ENCODE data around the gene UGCG. TPM values are rescaled to one million over a fixed set of nuclear protein-coding genes. Genes with fewer than 3 reads are reported as not detected.
A peak's percentile ranks its signal among the peaks of the same experiment; 100 is the strongest.

Gene UGCG
- total RNA-seq, 4 donors from 2014 or later: 12.5 to 30.4 (median 21.2) TPM

GRCh38 chr9:111975709-111976108 lies 79.1 kb downstream of the UGCG start:
- Histone ChIP-seq H3K27me3 (no peaks in the 10 kb centered on the region), H3K9me3 (no peaks in the 10 kb centered on the region), H3K27ac (no peak overlapping the region), H3K4me3 (replicated peaks in 1 of 3) (no peak overlapping the region), H3K4me1 (no peaks in the 10 kb centered on the region), H3K36me3 (no peaks in the 10 kb centered on the region)
- TF ChIP-seq, protein P1, sequence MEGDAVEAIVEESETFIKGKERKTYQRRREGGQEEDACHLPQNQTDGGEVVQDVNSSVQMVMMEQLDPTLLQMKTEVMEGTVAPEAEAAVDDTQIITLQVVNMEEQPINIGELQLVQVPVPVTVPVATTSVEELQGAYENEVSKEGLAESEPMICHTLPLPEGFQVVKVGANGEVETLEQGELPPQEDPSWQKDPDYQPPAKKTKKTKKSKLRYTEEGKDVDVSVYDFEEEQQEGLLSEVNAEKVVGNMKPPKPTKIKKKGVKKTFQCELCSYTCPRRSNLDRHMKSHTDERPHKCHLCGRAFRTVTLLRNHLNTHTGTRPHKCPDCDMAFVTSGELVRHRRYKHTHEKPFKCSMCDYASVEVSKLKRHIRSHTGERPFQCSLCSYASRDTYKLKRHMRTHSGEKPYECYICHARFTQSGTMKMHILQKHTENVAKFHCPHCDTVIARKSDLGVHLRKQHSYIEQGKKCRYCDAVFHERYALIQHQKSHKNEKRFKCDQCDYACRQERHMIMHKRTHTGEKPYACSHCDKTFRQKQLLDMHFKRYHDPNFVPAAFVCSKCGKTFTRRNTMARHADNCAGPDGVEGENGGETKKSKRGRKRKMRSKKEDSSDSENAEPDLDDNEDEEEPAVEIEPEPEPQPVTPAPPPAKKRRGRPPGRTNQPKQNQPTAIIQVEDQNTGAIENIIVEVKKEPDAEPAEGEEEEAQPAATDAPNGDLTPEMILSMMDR (IDR thresholded peaks at IDR 0.05): no peak
- no peak for TF ChIP-seq POLR2A (IDR thresholded peaks at IDR 0.05)
- intact Hi-C loops (cut with DNase I): no loop called here
- peak; percentile 14 to 21 for DNase-seq
- WGBS, 2 donors: 62 to 67% methylated on average over 5 of the region's 5 CpGs

DNA sequence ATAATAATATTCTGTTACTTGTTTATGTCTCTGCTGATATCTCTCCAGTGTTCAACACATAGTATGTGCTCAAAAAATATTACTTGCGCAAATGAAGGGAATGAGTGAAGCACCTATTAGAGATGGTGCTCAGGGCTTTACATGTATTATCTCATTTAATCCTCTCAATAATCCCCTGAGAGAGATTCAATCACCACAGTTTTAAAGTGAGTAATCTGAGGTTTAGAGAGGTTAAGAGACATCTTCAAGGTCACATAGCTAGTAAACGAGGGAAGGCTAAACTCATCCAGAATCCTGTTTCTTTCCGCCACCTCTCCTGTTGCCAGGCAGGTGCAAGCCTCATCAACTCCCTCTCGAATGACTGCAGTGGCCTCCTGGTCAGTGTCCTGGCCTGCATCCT lies 82.0 kb downstream of the UGCG start:
- 60 to 85% methylated on average over 4 of the region's 4 CpGs for WGBS, 2 donors
- Histone ChIP-seq H3K36me3 (no peaks in the 10 kb centered on the region), H3K27me3 (no peaks in the 10 kb centered on the region), H3K9me3 (no peaks in the 10 kb centered on the region), H3K27ac (no peak overlapping the region), H3K4me3 (replicated peaks in 1 of 3) (no peak overlapping the region), H3K4me1 (no peaks in the 10 kb centered on the region)
- TF ChIP-seq, protein P1 (IDR thresholded peaks at IDR 0.05): no peak
- TF ChIP-seq POLR2A (IDR thresholded peaks at IDR 0.05): no peak
- no peak for DNase-seq
- intact Hi-C loops (cut with DNase I): no loop called here

- Histone ChIP-seq H3K27me3 (no peaks in the 10 kb centered on the region), H3K9me3 (no peaks in the 10 kb centered on the region), H3K4me3 (replicated peaks in 1 of 3) (no peak overlapping the region), H3K4me1 (no peaks in the 10 kb centered on the region), H3K27ac (no peak overlapping the region), H3K36me3 (no peaks in the 10 kb centered on the region)
- intact Hi-C loops (cut with DNase I): no loop called here
- no peak for DNase-seq
- 90 to 96% methylated on average over 3 of the region's 3 CpGs for WGBS, 2 donors
- TF ChIP-seq, protein P1 (IDR thresholded peaks at IDR 0.05): no peak
- TF ChIP-seq POLR2A (IDR thresholded peaks at IDR 0.05): no peak
Measured at GRCh38 chr9:111979561-111979960, 82.9 kb downstream of the UGCG start.

- WGBS, 2 donors: 82 to 89% methylated on average over 4 of the region's 4 CpGs
- H3K27ac ChIP-seq: no peak overlapping the region
- intact Hi-C loops (cut with DNase I): no loop called here
- H3K36me3 ChIP-seq: no peaks in the 10 kb centered on the region
- H3K4me1 ChIP-seq: no peaks in the 10 kb centered on the region
- H3K27me3 ChIP-seq: no peaks in the 10 kb centered on the region
- no peak for TF ChIP-seq POLR2A (IDR thresholded peaks at IDR 0.05)
- TF ChIP-seq, protein P1 (IDR thresholded peaks at IDR 0.05): no peak
- no peak for DNase-seq
- H3K9me3 ChIP-seq: no peaks in the 10 kb centered on the region
- no peak overlapping the region for H3K4me3 ChIP-seq (replicated peaks in 1 of 3)
Measured at GRCh38 chr9:111980398-111980797, 83.8 kb downstream of the UGCG start.

DNA sequence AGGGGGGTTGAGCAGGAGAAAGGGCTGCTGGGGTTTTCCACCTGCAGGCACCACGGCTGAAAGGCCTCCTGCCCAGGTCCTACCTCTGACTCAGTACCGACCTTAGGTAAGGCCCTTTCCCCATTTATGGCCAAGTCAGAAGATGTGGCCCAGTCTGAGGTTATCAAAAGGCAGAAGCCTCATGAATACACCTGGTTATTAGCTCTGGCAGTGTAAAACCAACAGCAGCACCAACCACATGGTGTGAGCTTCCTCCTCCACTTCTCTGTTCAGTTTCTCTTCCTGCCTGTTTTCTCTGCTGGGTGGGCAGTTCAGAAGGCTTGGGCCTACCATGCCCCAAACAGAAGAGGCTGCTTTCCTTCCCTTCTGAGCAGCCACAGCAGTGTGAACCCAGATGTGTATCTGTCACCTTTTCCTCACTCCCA lies 86.9 kb downstream of the UGCG start:
- Histone ChIP-seq H3K9me3 (no peaks in the 10 kb centered on the region), H3K27ac (no peak overlapping the region), H3K36me3 (no peaks in the 10 kb centered on the region), H3K4me3 (replicated peaks in 1 of 3) (no peak overlapping the region), H3K27me3 (no peaks in the 10 kb centered on the region), H3K4me1 (no peaks in the 10 kb centered on the region)
- intact Hi-C loops (cut with DNase I): no loop called here
- no peak for DNase-seq
- 80 to 87% methylated on average over 2 of the region's 2 CpGs for WGBS, 2 donors
- TF ChIP-seq, protein P1 (IDR thresholded peaks at IDR 0.05): no peak
- no peak for TF ChIP-seq POLR2A (IDR thresholded peaks at IDR 0.05)

Data from thyroid gland (tissue), 4 donors.